Measurements from ENCODE around the gene CMPK2.

The CMPK2 gene

GRCh38 chr2:6820903-6821584 lies 44.7 kb downstream of the CMPK2 start:
- no peaks in the 10 kb centered on the region for H3K36me3 Mint-ChIP-seq (ENCODE audit: low read depth)
- H3K27me3 Mint-ChIP-seq (ENCODE audit: low read depth) = peaks cover 34% of the 10 kb centered on the region
- H3K4me3 Mint-ChIP-seq = no peak overlapping the region
- H3K27ac Mint-ChIP-seq = no peak overlapping the region
- H3K4me1 Mint-ChIP-seq (ENCODE audit: low read depth) = no peaks in the 10 kb centered on the region
- H3K9me3 Mint-ChIP-seq = no peaks in the 10 kb centered on the region

GRCh38 chr2:6820236-6820635 lies 45.5 kb downstream of the CMPK2 start:
- Mint-ChIP-seq H3K27me3 (ENCODE audit: low read depth) (peaks cover 41% of the 10 kb centered on the region), H3K36me3 (ENCODE audit: low read depth) (no peaks in the 10 kb centered on the region), H3K4me3 (no peak overlapping the region), H3K4me1 (ENCODE audit: low read depth) (no peaks in the 10 kb centered on the region), H3K27ac (no peak overlapping the region), H3K9me3 (peaks cover 3% of the 10 kb centered on the region)

- H3K27ac Mint-ChIP-seq = no peak overlapping the region
- H3K9me3 Mint-ChIP-seq = peaks cover 3% of the 10 kb centered on the region
- no peak overlapping the region for H3K4me3 Mint-ChIP-seq
- H3K4me1 Mint-ChIP-seq (ENCODE audit: low read depth) = no peaks in the 10 kb centered on the region
- peaks cover 42% of the 10 kb centered on the region for H3K27me3 Mint-ChIP-seq (ENCODE audit: low read depth)
- H3K36me3 Mint-ChIP-seq (ENCODE audit: low read depth) = no peaks in the 10 kb centered on the region
These were observed 46.0 kb downstream of the CMPK2 start for GRCh38 chr2:6819668-6820067.

GRCh38 chr2:6818012-6818411 lies 47.7 kb downstream of the CMPK2 start:
- H3K9me3 Mint-ChIP-seq = peaks cover 3% of the 10 kb centered on the region
- H3K4me3 Mint-ChIP-seq = no peak overlapping the region
- H3K4me1 Mint-ChIP-seq (ENCODE audit: low read depth) = no peaks in the 10 kb centered on the region
- peaks cover 45% of the 10 kb centered on the region for H3K27me3 Mint-ChIP-seq (ENCODE audit: low read depth)
- H3K36me3 Mint-ChIP-seq (ENCODE audit: low read depth) = no peaks in the 10 kb centered on the region
- H3K27ac Mint-ChIP-seq = no peak overlapping the region

GRCh38 chr2:6814869-6815268 lies 50.8 kb downstream of the CMPK2 start:
- Mint-ChIP-seq H3K4me3 (no peak overlapping the region), H3K4me1 (ENCODE audit: low read depth) (no peaks in the 10 kb centered on the region), H3K27ac (no peak overlapping the region), H3K36me3 (ENCODE audit: low read depth) (no peaks in the 10 kb centered on the region), H3K9me3 (peaks cover 3% of the 10 kb centered on the region), H3K27me3 (ENCODE audit: low read depth) (peaks cover 32% of the 10 kb centered on the region)

GRCh38 chr2:6814312-6814711 lies 51.4 kb downstream of the CMPK2 start:
- H3K27ac Mint-ChIP-seq = no peak overlapping the region
- H3K36me3 Mint-ChIP-seq (ENCODE audit: low read depth) = no peaks in the 10 kb centered on the region
- no peak overlapping the region for H3K4me3 Mint-ChIP-seq
- H3K4me1 Mint-ChIP-seq (ENCODE audit: low read depth) = no peaks in the 10 kb centered on the region
- peaks cover 3% of the 10 kb centered on the region for H3K9me3 Mint-ChIP-seq
- peaks cover 28% of the 10 kb centered on the region for H3K27me3 Mint-ChIP-seq (ENCODE audit: low read depth)

- Mint-ChIP-seq H3K4me1 (ENCODE audit: low read depth) (no peaks in the 10 kb centered on the region), H3K9me3 (peaks cover 3% of the 10 kb centered on the region), H3K27me3 (ENCODE audit: low read depth) (peaks cover 26% of the 10 kb centered on the region), H3K4me3 (no peak overlapping the region), H3K27ac (no peak overlapping the region), H3K36me3 (ENCODE audit: low read depth) (no peaks in the 10 kb centered on the region)
These were observed 52.1 kb downstream of the CMPK2 start for GRCh38 chr2:6813573-6813972.

- H3K27ac Mint-ChIP-seq = no peak overlapping the region
- peaks cover 3% of the 10 kb centered on the region for H3K9me3 Mint-ChIP-seq
- no peaks in the 10 kb centered on the region for H3K36me3 Mint-ChIP-seq (ENCODE audit: low read depth)
- H3K4me1 Mint-ChIP-seq (ENCODE audit: low read depth) = no peaks in the 10 kb centered on the region
- peaks cover 23% of the 10 kb centered on the region for H3K27me3 Mint-ChIP-seq (ENCODE audit: low read depth)
- no peak overlapping the region for H3K4me3 Mint-ChIP-seq
These were observed 52.7 kb downstream of the CMPK2 start for GRCh38 chr2:6812857-6813530.

GRCh38 chr2:6810961-6811360 lies 54.7 kb downstream of the CMPK2 start:
- Mint-ChIP-seq H3K9me3 (peaks cover 3% of the 10 kb centered on the region), H3K27me3 (ENCODE audit: low read depth) (peaks cover 11% of the 10 kb centered on the region), H3K4me1 (ENCODE audit: low read depth) (no peaks in the 10 kb centered on the region), H3K36me3 (ENCODE audit: low read depth) (no peaks in the 10 kb centered on the region), H3K4me3 (no peak overlapping the region), H3K27ac (no peak overlapping the region)

- H3K27me3 Mint-ChIP-seq (ENCODE audit: low read depth) = peaks cover 18% of the 10 kb centered on the region
- H3K9me3 Mint-ChIP-seq = no peaks in the 10 kb centered on the region
These were observed 57.3 kb downstream of the CMPK2 start for GRCh38 chr2:6808426-6808825.

GRCh38 chr2:6806604-6807003 lies 59.1 kb downstream of the CMPK2 start:
- Mint-ChIP-seq H3K9me3 (no peaks in the 10 kb centered on the region), H3K27me3 (ENCODE audit: low read depth) (peaks cover 25% of the 10 kb centered on the region)

More at GRCh38 chr2:6808426-6808825, 57.3 kb downstream of the CMPK2 start:
- no peaks in the 10 kb centered on the region for H3K36me3 Mint-ChIP-seq (ENCODE audit: low read depth)
- H3K27ac Mint-ChIP-seq = no peak overlapping the region
- H3K4me3 Mint-ChIP-seq = no peak overlapping the region
- H3K4me1 Mint-ChIP-seq (ENCODE audit: low read depth) = no peaks in the 10 kb centered on the region

GRCh38 chr2:6800553-6800952 lies 65.2 kb downstream of the CMPK2 start:
- H3K4me1 Mint-ChIP-seq (ENCODE audit: low read depth) = no peaks in the 10 kb centered on the region
- peaks cover 31% of the 10 kb centered on the region for H3K27me3 Mint-ChIP-seq (ENCODE audit: low read depth)
- H3K4me3 Mint-ChIP-seq = no peak overlapping the region
- no peaks in the 10 kb centered on the region for H3K9me3 Mint-ChIP-seq
- H3K36me3 Mint-ChIP-seq (ENCODE audit: low read depth) = no peaks in the 10 kb centered on the region
- H3K27ac Mint-ChIP-seq = no peak overlapping the region

More at GRCh38 chr2:6806604-6807003, 59.1 kb downstream of the CMPK2 start:
- no peak overlapping the region for H3K27ac Mint-ChIP-seq
- H3K4me1 Mint-ChIP-seq (ENCODE audit: low read depth) = no peaks in the 10 kb centered on the region
- no peaks in the 10 kb centered on the region for H3K36me3 Mint-ChIP-seq (ENCODE audit: low read depth)
- H3K4me3 Mint-ChIP-seq = no peak overlapping the region

Data from T-helper 1 cell treated with Interleukin-12 subunit alpha and Interleukin-12 subunit beta and Interleukin-4 antibody, amounts not matched to agents 30 μg/mL and 1 μg/mL, for 36 hours (primary cell).